H1 (cell line): ENCODE data around the gene ACP2. TPM values are rescaled to one million over a fixed set of nuclear protein-coding genes. Genes with fewer than 3 reads are reported as not detected.

Experiments used
- CTCF ChIA-PET: fragments of 300-600 bp; sonication (Branson Sonifier 250); formaldehyde crosslinking; loops from one replicate; lab custom pipeline; 2021; ENCODE audit not compliant: partially characterized antibody; lab: Charles Lee
- POLR2A ChIA-PET: fragments of 300-600 bp; sonication (Branson Sonifier 250); formaldehyde crosslinking; loops from one replicate; lab custom pipeline; 2021; ENCODE audit warnings: inconsistent platforms; ENCODE audit not compliant: partially characterized antibody; lab: Charles Lee
- DNase-seq, 2 experiments: peaks; one replicate each; pipeline versions ENCODE4 v3.0.0 to v3.0.0-alpha.2; 2010 to 2022; ENCODE audit warnings: low spot score in 2 of 2, low read depth in 1 of 2, mixed read lengths in 1 of 2
- FAIRE-seq: peaks from 2 replicates; lab custom pipeline; 2011; peaks lifted over from hg19 to GRCh38; lab: Jason Lieb, UNC
- H2AFZ ChIP-seq: 2 replicates; pipeline ENCODE4 v1.8.1; 2012; ENCODE audit warnings: low read length, inconsistent platforms
- H2AK5ac ChIP-seq: 2 replicates; pipeline ENCODE4 v1.6.1; 2013; ENCODE audit warnings: low read depth, low read length
- H2BK120ac ChIP-seq: replicated peaks from 2 replicates; pipeline ENCODE3; 2013; ENCODE audit warnings: low read depth, low read length, inconsistent platforms
- H2BK12ac ChIP-seq: 2 replicates; pipeline ENCODE4 v1.6.1; 2013; ENCODE audit warnings: low read depth, low read length
- H2BK15ac ChIP-seq: 2 replicates; pipeline ENCODE4 v1.6.1; 2013; ENCODE audit warnings: low read length
- H2BK20ac ChIP-seq: 2 replicates; pipeline ENCODE4 v1.6.1; 2013; ENCODE audit warnings: low read length
- H2BK5ac ChIP-seq: 2 replicates; pipeline ENCODE4 v1.6.1; 2013; ENCODE audit warnings: low read depth, low read length
- H3K14ac ChIP-seq: 2 replicates; pipeline ENCODE4 v1.6.1; 2013; ENCODE audit warnings: inconsistent platforms; ENCODE audit not compliant: insufficient read length
- H3K18ac ChIP-seq: 2 replicates; pipeline ENCODE4 v1.6.1; 2013; ENCODE audit warnings: low read length; ENCODE audit errors: extremely low read depth
- H3K23ac ChIP-seq: 2 replicates; pipeline ENCODE4 v1.6.1; 2013; ENCODE audit warnings: inconsistent platforms; ENCODE audit not compliant: insufficient read length
- H3K23me2 ChIP-seq: 2 replicates; pipeline ENCODE4 v1.6.1; 2013; ENCODE audit warnings: low read depth, low read length
- H3K27ac ChIP-seq: 2 replicates; pipeline ENCODE4 v1.6.1; 2011; ENCODE audit warnings: low read depth, low read length, inconsistent platforms
- H3K27me3 ChIP-seq, 4 experiments: replicated peaks in 1 of 4; 1 replicate in 1 of 4; 2 replicates in 3 of 4; pipeline versions ENCODE4 v1.6.1 to v1.8.1; 2011 to 2013; ENCODE audit warnings: low read length in 3 of 4, mild to moderate bottlenecking in 3 of 4, inconsistent platforms in 2 of 4, mixed read lengths in 2 of 4, moderate library complexity in 1 of 4; ENCODE audit not compliant: control insufficient read depth in 3 of 4, insufficient read depth in 3 of 4; ENCODE audit errors: extremely low read depth in 1 of 4
- H3K36me3 ChIP-seq, 4 experiments: 2 replicates each; pipeline versions ENCODE4 v1.6.1 to v1.8.1; 2011 to 2013; ENCODE audit warnings: mild to moderate bottlenecking in 4 of 4, low read length in 3 of 4, moderate library complexity in 2 of 4, control low read depth in 1 of 4, inconsistent platforms in 1 of 4; ENCODE audit not compliant: insufficient read depth in 4 of 4, control insufficient read depth in 2 of 4
- H3K4ac ChIP-seq: replicated peaks from 2 replicates; pipeline ENCODE3; 2013; ENCODE audit warnings: low read length, low read depth, mixed read lengths, inconsistent platforms; ENCODE audit not compliant: insufficient read length
- H3K4me1 ChIP-seq, 4 experiments: replicated peaks in 1 of 4; 1 replicate in 1 of 4; 2 replicates in 3 of 4; pipeline versions ENCODE4 v1.6.1 to v1.8.1; 2011 to 2013; ENCODE audit warnings: low read length in 3 of 4, inconsistent platforms in 2 of 4, mixed read lengths in 1 of 4; ENCODE audit not compliant: insufficient read depth in 4 of 4, control insufficient read depth in 3 of 4
- H3K4me2 ChIP-seq, 2 experiments: 2 replicates each; pipeline versions ENCODE4 v1.6.1 to v1.8.1; 2011 to 2013; ENCODE audit warnings: low read depth in 2 of 2, low read length in 2 of 2, control low read depth in 1 of 2, inconsistent platforms in 1 of 2, mild to moderate bottlenecking in 1 of 2; ENCODE audit not compliant: insufficient read depth in 1 of 2
- H3K4me3 ChIP-seq, 4 experiments: fragments of 200-600, 300-600 bp in 1 of 4; sonication (generic), shearing (Covaris generic), sonication (Bioruptor Twin) in 1 of 4; 2 replicates each; pipeline versions ENCODE4 v1.5.1 to v1.8.1; 2011 to 2016; ENCODE audit warnings: low read length in 4 of 4, low read depth in 3 of 4, control low read depth in 2 of 4, inconsistent platforms in 2 of 4, mild to moderate bottlenecking in 2 of 4, mixed read lengths in 1 of 4, moderate library complexity in 1 of 4; ENCODE audit not compliant: insufficient read depth in 2 of 4; ENCODE audit errors: extremely low read depth in 1 of 4
- H3K56ac ChIP-seq: replicated peaks from 2 replicates; pipeline ENCODE3; 2013; ENCODE audit warnings: low read depth, mild to moderate bottlenecking, mixed read lengths, low read length, inconsistent platforms; ENCODE audit not compliant: insufficient read length
- H3K79me1 ChIP-seq: 2 replicates; pipeline ENCODE4 v1.6.1; 2013; ENCODE audit warnings: low read depth, low read length, control low read depth
- H3K79me2 ChIP-seq, 2 experiments: 2 replicates each; pipeline versions ENCODE4 v1.6.1 to v1.8.1; 2012 to 2013; ENCODE audit warnings: low read length in 2 of 2, mild to moderate bottlenecking in 2 of 2, inconsistent platforms in 1 of 2; ENCODE audit not compliant: insufficient read depth in 2 of 2, control insufficient read depth in 1 of 2
- H3K9ac ChIP-seq, 4 experiments: replicated peaks in 1 of 4; 1 replicate in 1 of 4; 2 replicates in 3 of 4; pipeline versions ENCODE4 v1.6.1 to v1.8.1; 2011 to 2013; ENCODE audit warnings: low read depth in 3 of 4, low read length in 3 of 4, control low read depth in 2 of 4, mild to moderate bottlenecking in 2 of 4, moderate library complexity in 2 of 4, inconsistent platforms in 1 of 4; ENCODE audit errors: extremely low read depth in 1 of 4
- H3K9me3 ChIP-seq, 2 experiments: 2 replicates each; pipeline versions ENCODE4 v1.6.1 to v1.8.1; 2012 to 2013; ENCODE audit warnings: mild to moderate bottlenecking in 2 of 2, moderate library complexity in 2 of 2, control low read depth in 1 of 2, inconsistent platforms in 1 of 2, low read depth in 1 of 2, low read length in 1 of 2, mixed read lengths in 1 of 2; ENCODE audit not compliant: insufficient read depth in 2 of 2
- H4K20me1 ChIP-seq, 2 experiments: replicated peaks in 1 of 2; 2 replicates each; pipeline versions ENCODE3 to v1.8.1; 2011 to 2013; ENCODE audit warnings: inconsistent platforms in 2 of 2, low read length in 2 of 2, mild to moderate bottlenecking in 1 of 2; ENCODE audit not compliant: insufficient read depth in 2 of 2, control insufficient read depth in 1 of 2
- H4K5ac ChIP-seq: 2 replicates; pipeline ENCODE4 v1.6.1; 2013; ENCODE audit warnings: low read length, low read depth, mixed read lengths, inconsistent platforms; ENCODE audit not compliant: insufficient read length
- H4K8ac ChIP-seq: 2 replicates; pipeline ENCODE4 v1.8.0; 2013; ENCODE audit warnings: mild to moderate bottlenecking, moderate library complexity, low read length, inconsistent platforms; ENCODE audit not compliant: insufficient read depth; ENCODE audit errors: extremely low read depth
- H4K91ac ChIP-seq: replicated peaks from 2 replicates; pipeline ENCODE3; 2013; ENCODE audit warnings: low read length, mixed read lengths, inconsistent platforms; ENCODE audit not compliant: insufficient read length
- BACH1 ChIP-seq: IDR thresholded peaks from 2 replicates; pipeline ENCODE4 v1.6.1; 2012; ENCODE audit warnings: low read length, improper control_type of control experiment
- BRCA1 ChIP-seq: IDR thresholded peaks from 2 replicates; pipeline ENCODE4 v1.6.1; 2012; ENCODE audit warnings: low read depth, low read length, improper control_type of control experiment
- KDM4A ChIP-seq: IDR thresholded peaks from one replicate; pipeline ENCODE4 v1.7.1; 2012; ENCODE audit warnings: low read depth, mild to moderate bottlenecking, moderate library complexity, low read length, inconsistent platforms; ENCODE audit not compliant: severe bottlenecking
- PHF8 ChIP-seq: fragments of 200-600 bp; sonication (generic); conservative IDR thresholded peaks from 2 replicates; pipeline ENCODE4 v1.7.1; 2012; ENCODE audit warnings: low read depth, mild to moderate bottlenecking, inconsistent platforms, low read length, moderate library complexity
- POLR2A ChIP-seq, 2 experiments: IDR thresholded peaks; 1 replicate in 1 of 2; 2 replicates in 1 of 2; pipeline ENCODE4 v1.6.1; 2011; ENCODE audit warnings: low read depth in 2 of 2, low read length in 2 of 2, mild to moderate bottlenecking in 2 of 2; ENCODE audit errors: control extremely low read depth in 1 of 2
- RBBP5 ChIP-seq: IDR thresholded peaks from 2 replicates; pipeline ENCODE4 v1.7.1; 2012; ENCODE audit warnings: low read depth, mild to moderate bottlenecking, inconsistent platforms, low read length, moderate library complexity, borderline replicate concordance
- SIX5 ChIP-seq: IDR thresholded peaks from 2 replicates; pipeline ENCODE4 v1.6.1; 2011; ENCODE audit warnings: mild to moderate bottlenecking, low read depth, low read length
- SP1 ChIP-seq: IDR thresholded peaks from 2 replicates; pipeline ENCODE4 v1.6.1; 2011; ENCODE audit warnings: low read depth, low read length
- SP4 ChIP-seq: IDR thresholded peaks from 2 replicates; pipeline ENCODE4 v1.6.1; 2012; ENCODE audit warnings: low read length, inconsistent platforms
- WGBS, 2 experiments: shearing (Covaris generic) in 1 of 2; methylation state at CpG; one replicate each; pipeline versions ENCODE4 v1.1.6 to v1.1.7; 2013 to 2015; ENCODE audit warnings: low lambda C conversion rate in 2 of 2, mixed read lengths in 2 of 2, inconsistent platforms in 1 of 2, low coverage in 1 of 2, missing lambda C conversion rate in 1 of 2; ENCODE audit not compliant: insufficient replicate concordance in 2 of 2, insufficient coverage in 1 of 2, insufficient read length in 1 of 2; ENCODE audit errors: extremely low coverage in 1 of 2, missing lambda C conversion rate in 1 of 2; 5-methylcytosine and 5-hydroxymethylcytosine counted together
- polyA plus RNA-seq, 7 experiments: library from polyadenylated mRNA; depleted of rRNA in 3 of 7; stranded (reverse) in 5 of 7; unstranded in 2 of 7; fragments of >200 nt in 5 of 7; fragments of 200-250 nt in 2 of 7; gene quantifications; 1 replicate in 5 of 7; 2 replicates in 1 of 7; 4 replicates in 1 of 7; pipeline versions ENCODE4 v1.2.1 to v1.2.3, GENCODE V29; 2011 to 2013; ENCODE audit warnings: missing spikeins in 2 of 7, mixed read lengths in 2 of 7
- total RNA-seq: library from RNA; stranded (reverse); fragmentation: NEBNext Ultra II Directional; extraction: Animal tissue kit (Norgen Biotek cat#: 25700); gene quantifications from 2 replicates; pipeline ENCODE4 v1.2.1, GENCODE V29; 2021
- TF ChIP-seq, protein P1 (sequence below): IDR thresholded peaks from 2 replicates; pipeline ENCODE4 v1.6.1; 2011; ENCODE audit warnings: low read length, improper control_type of control experiment
- TF ChIP-seq, protein P2 (sequence below): IDR thresholded peaks from 2 replicates; pipeline ENCODE4 v1.6.1; 2012; ENCODE audit warnings: inconsistent platforms

The ACP2 gene
- total and polyA plus RNA-seq, 2 of the 8 experiments (the other 6 are each of a cell fraction or from before 2014, with no cell fraction given): 17.8 to 19.8 TPM

GRCh38 chr11:47248304-47248663 is 330 bp downstream of the ACP2 start:
- DNase-seq: no peak
- Histone ChIP-seq H3K9ac (peak overlapping the region; percentile 71 to 95 (median 92)), H3K4me3 (peak overlapping the region; percentile 42 to 97 (median 93)), H4K91ac (peak overlapping the region; percentile 27), H2AFZ (peak overlapping the region; percentile 83), H3K4me1 (peaks cover 0 to 7% (median 0%) of the 10 kb centered on the region in 4 experiments; a peak in 4 of 7 replicates), H3K79me1 (no peaks in the 10 kb centered on the region), H2AK5ac (0 out of 2 replicates have a peak overlapping the region, but pooled peaks have one; percentile 24), H4K20me1 (peaks cover 0 to 3% of the 10 kb centered on the region in 2 experiments), H3K36me3 (peaks cover 2 to 11% (median 5%) of the 10 kb centered on the region in 4 experiments), H3K23ac (no peak overlapping the region), H4K5ac (peak overlapping the region; percentile 78), H4K8ac (peak overlapping the region; percentile 96; the same call in 1 of the 2 replicates), H2BK5ac (peak overlapping the region; percentile 98), H3K4ac (peak overlapping the region; percentile 41), H3K14ac (no peak overlapping the region), H3K79me2 (peaks cover 0 to 12% of the 10 kb centered on the region in 2 experiments; a peak in 1 of 4 replicates), H3K27ac (peak overlapping the region; percentile 96), H3K27me3 (no peaks in the 10 kb centered on the region), H3K18ac (peak overlapping the region; percentile 66), H2BK12ac (peak overlapping the region; percentile 44; the same call in 1 of the 2 replicates), H3K23me2 (peaks cover 11% of the 10 kb centered on the region), H3K4me2 (peak overlapping the region; percentile 70 to 80), H3K56ac (peak overlapping the region; percentile 85), H2BK20ac (no peak overlapping the region; the same call in 1 of the 2 replicates), H2BK15ac (no peak overlapping the region), H3K9me3 (no peaks in the 10 kb centered on the region), H2BK120ac (no peak overlapping the region)
- FAIRE-seq: no peak
- TF ChIP-seq KDM4A (no peak), SP4 (no peak), POLR2A (IDR thresholded peaks at IDR 0.05; ENCODE audit: control extremely low read depth in 1 of 2, low read depth in 2 of 2, low read length in 2 of 2) (no peak), PHF8 (no peak), RBBP5 (no peak), SIX5 (no peak), BACH1 (no peak), SP1 (no peak), BRCA1 (no peak)
- TF ChIP-seq, protein P1, sequence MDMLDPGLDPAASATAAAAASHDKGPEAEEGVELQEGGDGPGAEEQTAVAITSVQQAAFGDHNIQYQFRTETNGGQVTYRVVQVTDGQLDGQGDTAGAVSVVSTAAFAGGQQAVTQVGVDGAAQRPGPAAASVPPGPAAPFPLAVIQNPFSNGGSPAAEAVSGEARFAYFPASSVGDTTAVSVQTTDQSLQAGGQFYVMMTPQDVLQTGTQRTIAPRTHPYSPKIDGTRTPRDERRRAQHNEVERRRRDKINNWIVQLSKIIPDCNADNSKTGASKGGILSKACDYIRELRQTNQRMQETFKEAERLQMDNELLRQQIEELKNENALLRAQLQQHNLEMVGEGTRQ: no peak
- TF ChIP-seq, protein P2, sequence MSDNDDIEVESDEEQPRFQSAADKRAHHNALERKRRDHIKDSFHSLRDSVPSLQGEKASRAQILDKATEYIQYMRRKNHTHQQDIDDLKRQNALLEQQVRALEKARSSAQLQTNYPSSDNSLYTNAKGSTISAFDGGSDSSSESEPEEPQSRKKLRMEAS: no peak
- ChIA-PET CTCF (interaction anchor here (0.8 to 10.9 kb wide), 15 partner anchors 12 to 205 kb away, joined by 3 to 127 read pairs (median 6); partner anchors contain the start of genes ARFGAP2 and NR1H3), POLR2A (interaction anchor here (1.0 to 11.4 kb wide), 18 partner anchors 10 to 111 kb away, joined by 3 to 138 read pairs (median 6); partner anchors contain the start of genes DDB2, NR1H3 and PACSIN3)
- 9% methylated on average over 7 of the region's 7 CpGs; no CpG with 5 or more reads in 1 of the 2 experiments for WGBS, 2 experiments
